ENCODE results near the gene AARS2. TPM values are rescaled to one million over a fixed set of nuclear protein-coding genes. Genes with fewer than 3 reads are reported as not detected.
A peak's percentile ranks its signal among the peaks of the same experiment; 100 is the strongest.

AARS2 gene
- polyA plus RNA-seq, 1 experiment, result 7.3 TPM

GRCh38 chr6:44258325-44258863 lies 54.8 kb downstream of the AARS2 start:
- Histone ChIP-seq H3K36me3 (ENCODE audit: control insufficient read depth, insufficient read depth, low read length) (peaks cover 19% of the 10 kb centered on the region), H3K4me3 (ENCODE audit: low read depth, low read length) (no peak overlapping the region), H3K27me3 (ENCODE audit: control insufficient read depth, insufficient read depth, low read length) (no peaks in the 10 kb centered on the region)
- ChIA-PET CTCF (interaction anchor here (2.9 kb wide), 1 partner anchor 10 kb away, joined by 18 read pairs; no protein-coding TSS in a partner anchor), POLR2A (interaction anchor here (2.3 kb wide), 1 partner anchor 11 kb away, joined by 18 read pairs; the partner anchor contains the start of gene HSP90AB1)
- DNase-seq (ENCODE audit: low read depth), result no peak
- TF ChIP-seq, protein P1, sequence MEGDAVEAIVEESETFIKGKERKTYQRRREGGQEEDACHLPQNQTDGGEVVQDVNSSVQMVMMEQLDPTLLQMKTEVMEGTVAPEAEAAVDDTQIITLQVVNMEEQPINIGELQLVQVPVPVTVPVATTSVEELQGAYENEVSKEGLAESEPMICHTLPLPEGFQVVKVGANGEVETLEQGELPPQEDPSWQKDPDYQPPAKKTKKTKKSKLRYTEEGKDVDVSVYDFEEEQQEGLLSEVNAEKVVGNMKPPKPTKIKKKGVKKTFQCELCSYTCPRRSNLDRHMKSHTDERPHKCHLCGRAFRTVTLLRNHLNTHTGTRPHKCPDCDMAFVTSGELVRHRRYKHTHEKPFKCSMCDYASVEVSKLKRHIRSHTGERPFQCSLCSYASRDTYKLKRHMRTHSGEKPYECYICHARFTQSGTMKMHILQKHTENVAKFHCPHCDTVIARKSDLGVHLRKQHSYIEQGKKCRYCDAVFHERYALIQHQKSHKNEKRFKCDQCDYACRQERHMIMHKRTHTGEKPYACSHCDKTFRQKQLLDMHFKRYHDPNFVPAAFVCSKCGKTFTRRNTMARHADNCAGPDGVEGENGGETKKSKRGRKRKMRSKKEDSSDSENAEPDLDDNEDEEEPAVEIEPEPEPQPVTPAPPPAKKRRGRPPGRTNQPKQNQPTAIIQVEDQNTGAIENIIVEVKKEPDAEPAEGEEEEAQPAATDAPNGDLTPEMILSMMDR (IDR thresholded peaks at IDR 0.05; ENCODE audit: insufficient read depth, low read depth, low read length), result no peak

DNA sequence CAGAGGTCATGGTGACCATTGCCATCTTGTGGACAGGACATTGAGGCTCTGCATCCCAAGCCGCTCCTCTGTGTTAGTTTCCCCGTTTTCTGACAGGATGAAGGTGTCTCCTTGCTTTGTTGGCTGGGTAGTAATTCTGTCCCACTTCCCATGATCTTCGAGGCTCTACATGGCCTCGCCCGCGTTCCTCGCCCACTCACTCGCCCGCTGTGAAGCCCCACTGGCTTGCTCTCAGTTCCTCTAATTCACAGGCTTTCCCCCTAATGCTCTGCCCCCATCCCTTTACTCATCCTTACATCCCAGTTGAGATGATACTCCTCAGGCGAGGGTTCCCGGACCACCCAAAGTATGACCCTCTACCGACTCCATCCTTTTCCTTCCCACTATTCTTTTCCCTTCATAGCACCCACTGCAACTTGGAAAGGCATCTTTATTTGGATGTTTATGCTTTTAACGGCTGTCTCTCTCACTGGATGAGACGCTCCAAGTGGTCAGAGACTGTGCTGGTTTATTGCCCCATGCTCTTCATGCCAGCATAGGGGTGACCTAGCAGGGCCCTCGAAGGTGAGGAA lies 55.3 kb downstream of the AARS2 start:
- no peak for DNase-seq (ENCODE audit: low read depth)
- Histone ChIP-seq H3K4me3 (ENCODE audit: low read depth, low read length) (peak overlapping the region; percentile 81), H3K27me3 (ENCODE audit: control insufficient read depth, insufficient read depth, low read length) (no peaks in the 10 kb centered on the region), H3K36me3 (ENCODE audit: control insufficient read depth, insufficient read depth, low read length) (peaks cover 22% of the 10 kb centered on the region)
- CTCF ChIA-PET, result interaction anchor here (1.2 to 2.9 kb wide), 6 partner anchors 10 to 110 kb away, joined by 3 to 27 read pairs (median 8); partner anchors contain the start of gene HSP90AB1
- POLR2A ChIA-PET, result interaction anchor here (2.3 kb wide), 1 partner anchor 11 kb away, joined by 18 read pairs; the partner anchor contains the start of gene HSP90AB1
- TF ChIP-seq, protein P1 (IDR thresholded peaks at IDR 0.05; ENCODE audit: insufficient read depth, low read depth, low read length), result no peak

DNA sequence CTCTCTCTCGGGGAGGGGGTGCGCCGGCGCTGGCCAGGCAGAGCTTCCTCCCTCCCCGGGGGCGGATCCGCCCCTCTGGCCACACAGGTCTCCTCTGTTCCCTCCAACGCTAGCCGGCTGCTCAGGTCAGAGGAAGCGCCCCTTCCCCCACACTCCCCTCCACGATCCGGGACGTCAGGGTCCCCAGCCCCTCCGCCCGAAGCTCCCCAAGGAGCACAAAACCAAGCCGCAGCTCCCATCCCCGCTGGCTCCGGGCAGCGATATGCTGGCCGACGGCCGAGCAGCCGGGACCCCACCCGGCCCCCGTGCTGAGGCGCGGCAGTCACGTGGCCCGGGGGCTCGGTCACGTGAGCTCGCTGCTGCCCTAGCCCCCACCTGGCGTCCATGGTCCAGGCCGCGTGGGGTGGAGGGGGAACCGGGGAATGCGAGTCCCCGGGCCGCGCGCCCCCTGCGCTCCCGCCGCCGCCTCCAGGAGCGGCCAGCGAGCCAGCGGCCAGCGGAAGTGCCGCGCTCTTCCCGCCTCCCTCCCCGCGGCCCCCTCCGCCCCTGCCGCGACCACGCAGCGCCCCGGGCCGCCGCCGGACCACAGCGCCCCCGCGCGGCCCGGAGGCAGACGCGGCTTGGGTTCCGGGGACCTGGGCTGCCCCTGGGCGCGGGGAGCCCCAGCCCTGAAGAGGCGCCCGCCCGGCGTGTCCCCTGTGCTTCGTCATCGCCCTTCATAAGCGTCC lies 56.0 kb downstream of the AARS2 start, which contains the start of gene SLC35B2:
Gene SLC35B2, minus strand, starts transcription at position 504 of the 728 bp plus-strand sequence. Its CDS starts 118 bp downstream, at position 386.
- H3K36me3 ChIP-seq (ENCODE audit: control insufficient read depth, insufficient read depth, low read length), result peaks cover 25% of the 10 kb centered on the region
- peak within 1 kb of the TSS; percentile 81 for H3K4me3 ChIP-seq (ENCODE audit: low read depth, low read length)
- no peak for DNase-seq (ENCODE audit: low read depth)
- TF ChIP-seq, protein P1 (IDR thresholded peaks at IDR 0.05; ENCODE audit: insufficient read depth, low read depth, low read length), result peak; percentile 41
- no peaks in the 10 kb centered on the region for H3K27me3 ChIP-seq (ENCODE audit: control insufficient read depth, insufficient read depth, low read length)
- ChIA-PET CTCF (interaction anchor here (0.6 to 4.1 kb wide), 19 partner anchors 10 to 161 kb away, joined by 3 to 27 read pairs (median 4); partner anchors contain the start of genes AARS2 and HSP90AB1), POLR2A (interaction anchor here (0.8 to 2.3 kb wide), 2 partner anchors 10 to 11 kb away, joined by 3 to 18 read pairs; partner anchors contain the start of gene HSP90AB1)

DNA sequence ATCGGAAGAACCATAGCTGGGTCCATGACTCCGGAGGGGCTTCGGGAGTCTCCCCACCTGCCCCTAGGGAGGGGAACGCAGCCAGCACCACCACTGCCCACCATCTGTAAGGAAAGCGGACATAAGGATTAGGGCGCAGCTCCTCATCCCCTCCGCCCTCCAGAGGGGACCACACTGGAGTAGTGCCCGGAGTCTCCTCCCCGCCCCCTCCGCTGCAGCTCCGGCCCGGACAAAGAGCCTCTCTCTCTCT lies 56.4 kb downstream of the AARS2 start:
- POLR2A ChIA-PET, result interaction anchor here (0.8 to 2.3 kb wide), 2 partner anchors 10 to 11 kb away, joined by 3 to 18 read pairs; partner anchors contain the start of gene HSP90AB1

More for the DNA sequence above, 56.4 kb downstream of the AARS2 start:
- H3K4me3 ChIP-seq (ENCODE audit: low read depth, low read length), result peak overlapping the region; percentile 81
- peaks cover 28% of the 10 kb centered on the region for H3K36me3 ChIP-seq (ENCODE audit: control insufficient read depth, insufficient read depth, low read length)
- H3K27me3 ChIP-seq (ENCODE audit: control insufficient read depth, insufficient read depth, low read length), result no peaks in the 10 kb centered on the region
- DNase-seq (ENCODE audit: low read depth), result no peak
- CTCF ChIA-PET, result interaction anchor here (0.6 to 4.1 kb wide), 19 partner anchors 10 to 160 kb away, joined by 3 to 27 read pairs (median 4); partner anchors contain the start of genes AARS2 and HSP90AB1
- TF ChIP-seq, protein P1 (IDR thresholded peaks at IDR 0.05; ENCODE audit: insufficient read depth, low read depth, low read length), result no peak
